Esophagus squamous epithelium (tissue), 4 donors: ENCODE results near the gene AMY1B.
"Not testable (repeated sequence)": the region's sequence is repeated elsewhere in the genome, so short reads cannot be mapped to it uniquely, and the experiment has no call there.

Experiments
- CTCF ChIP-seq, 6 experiments: fragments of 450-650 bp in 4 of 6; fragments of 200-600 bp in 2 of 6; sonication (generic) in 2 of 6; IDR thresholded peaks; one replicate each; pipeline ENCODE4 v1.5.1; 2016 to 2019; ENCODE audit warnings: antibody characterized with exemption in 6 of 6, mild to moderate bottlenecking in 4 of 6, moderate library complexity in 4 of 6
- POLR2A ChIP-seq, 4 donors: fragments of 450-650 bp; IDR thresholded peaks; one replicate each; pipeline ENCODE4 v1.6.1; 2017; ENCODE audit warnings: antibody characterized with exemption in 4 of 4, mild to moderate bottlenecking in 4 of 4, moderate library complexity in 3 of 4

- not testable (repeated sequence) for TF ChIP-seq POLR2A, CTCF (IDR thresholded peaks at IDR 0.05)
Observed at GRCh38 chr1:103721473-103721872, 25.5 kb upstream of the AMY1B start.
